IPS-15b (cell line): ENCODE measurements around the gene JAGN1.
A peak's percentile ranks its signal among the peaks of the same experiment; 100 is the strongest.

Experiments used
- H3K27me3 ChIP-seq: one replicate; pipeline ENCODE4 v1.6.1; 2013; ENCODE audit warnings: low read length; ENCODE audit not compliant: control insufficient read depth, insufficient read depth
- H3K36me3 ChIP-seq: one replicate; pipeline ENCODE4 v1.6.1; 2013; ENCODE audit warnings: low read length; ENCODE audit not compliant: control insufficient read depth, insufficient read depth
- H3K4me1 ChIP-seq: one replicate; pipeline ENCODE4 v1.6.1; 2013; ENCODE audit warnings: mild to moderate bottlenecking, low read length; ENCODE audit not compliant: control insufficient read depth, insufficient read depth
- H3K4me3 ChIP-seq: one replicate; pipeline ENCODE4 v1.5.1; 2013; ENCODE audit warnings: low read depth, low read length
- H3K9ac ChIP-seq: one replicate; pipeline ENCODE4 v1.6.1; 2013; ENCODE audit warnings: low read depth, mild to moderate bottlenecking, low read length
- H3K9me3 ChIP-seq: one replicate; pipeline ENCODE4 v1.6.1; 2013; ENCODE audit warnings: mild to moderate bottlenecking, low read length; ENCODE audit not compliant: control insufficient read depth, insufficient read depth

JAGN1 gene

GRCh38 chr3:9902372-9903237, 12.2 kb downstream of the JAGN1 start, which contains the start of gene IL17RE:
IL17RE (plus strand) TSS chr3:9902848; CDS start chr3:9902933, 85 bp downstream.
- peaks cover 9% of the 10 kb centered on the region for H3K4me1 ChIP-seq
- H3K9ac ChIP-seq, result peak within 1 kb of the TSS; percentile 37
- H3K27me3 ChIP-seq, result no peaks in the 10 kb centered on the region
- no peaks in the 10 kb centered on the region for H3K36me3 ChIP-seq
- H3K4me3 ChIP-seq, result peak within 1 kb of the TSS; percentile 26
- H3K9me3 ChIP-seq, result no peaks in the 10 kb centered on the region

DNA sequence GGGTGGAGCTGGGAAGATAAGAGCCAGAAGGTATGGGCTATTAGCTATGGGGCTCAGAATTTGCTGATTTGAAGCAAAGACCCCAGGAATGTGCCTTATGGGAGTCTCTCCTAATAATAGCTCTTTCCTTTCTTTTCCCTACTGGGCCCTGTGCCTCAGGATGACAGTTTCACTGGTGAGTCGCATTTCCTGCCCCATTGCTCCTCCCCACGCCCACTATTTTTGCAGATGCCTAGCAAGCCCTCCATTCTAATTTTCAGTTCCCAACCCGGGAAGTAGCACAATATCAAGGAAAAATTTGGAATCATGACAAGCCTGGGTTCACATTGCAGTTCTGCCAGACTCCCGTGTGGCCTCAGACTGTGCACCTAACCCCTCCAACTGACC, 12.8 kb downstream of the JAGN1 start:
- Histone ChIP-seq H3K4me1 (peaks cover 9% of the 10 kb centered on the region), H3K4me3 (peak overlapping the region; percentile 26), H3K36me3 (no peaks in the 10 kb centered on the region), H3K9me3 (no peaks in the 10 kb centered on the region), H3K27me3 (no peaks in the 10 kb centered on the region), H3K9ac (peak overlapping the region; percentile 37)

DNA sequence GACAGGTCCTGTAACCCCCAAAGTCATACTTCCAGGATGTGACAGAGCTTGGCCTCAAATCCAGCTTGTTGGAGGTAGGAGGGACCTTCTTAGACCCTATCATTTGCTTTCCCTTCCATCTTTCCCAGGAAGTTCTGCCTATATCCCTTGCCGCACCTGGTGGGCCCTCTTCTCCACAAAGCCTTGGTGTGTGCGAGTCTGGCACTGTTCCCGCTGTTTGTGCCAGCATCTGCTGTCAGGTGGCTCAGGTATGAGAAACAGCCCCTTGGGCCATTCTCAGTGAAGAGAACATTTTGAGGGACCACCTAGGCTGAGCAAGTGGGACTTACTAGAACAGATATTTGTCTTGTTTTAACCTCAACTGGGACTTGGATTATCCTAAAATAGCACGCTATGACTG, 13.5 kb downstream of the JAGN1 start:
- Histone ChIP-seq H3K9me3 (no peaks in the 10 kb centered on the region), H3K36me3 (no peaks in the 10 kb centered on the region), H3K9ac (no peak overlapping the region), H3K27me3 (no peaks in the 10 kb centered on the region), H3K4me1 (peaks cover 9% of the 10 kb centered on the region), H3K4me3 (no peak overlapping the region)

DNA sequence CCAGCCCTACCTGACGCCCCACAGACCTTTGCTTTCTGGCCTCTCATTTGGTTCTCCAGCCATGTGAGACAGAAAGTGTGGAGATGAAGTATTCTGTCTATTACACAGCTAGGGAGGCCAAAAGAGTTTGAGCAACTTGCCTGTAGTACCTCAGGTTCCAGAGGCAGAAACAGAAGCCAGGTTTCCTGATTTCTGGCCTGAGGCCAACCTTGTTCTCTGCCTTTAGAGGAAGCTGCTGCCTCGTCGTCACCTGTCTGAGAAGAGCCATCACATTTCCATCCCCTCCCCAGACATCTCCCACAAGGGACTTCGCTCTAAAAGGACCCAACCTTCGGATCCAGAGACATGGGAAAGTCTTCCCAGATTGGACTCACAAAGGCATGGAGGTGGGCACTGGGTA, 16.1 kb downstream of the JAGN1 start:
- no peak overlapping the region for H3K4me3 ChIP-seq
- no peaks in the 10 kb centered on the region for H3K27me3 ChIP-seq
- H3K9me3 ChIP-seq, result no peaks in the 10 kb centered on the region
- no peaks in the 10 kb centered on the region for H3K36me3 ChIP-seq
- H3K9ac ChIP-seq, result no peak overlapping the region
- peaks cover 9% of the 10 kb centered on the region for H3K4me1 ChIP-seq

DNA sequence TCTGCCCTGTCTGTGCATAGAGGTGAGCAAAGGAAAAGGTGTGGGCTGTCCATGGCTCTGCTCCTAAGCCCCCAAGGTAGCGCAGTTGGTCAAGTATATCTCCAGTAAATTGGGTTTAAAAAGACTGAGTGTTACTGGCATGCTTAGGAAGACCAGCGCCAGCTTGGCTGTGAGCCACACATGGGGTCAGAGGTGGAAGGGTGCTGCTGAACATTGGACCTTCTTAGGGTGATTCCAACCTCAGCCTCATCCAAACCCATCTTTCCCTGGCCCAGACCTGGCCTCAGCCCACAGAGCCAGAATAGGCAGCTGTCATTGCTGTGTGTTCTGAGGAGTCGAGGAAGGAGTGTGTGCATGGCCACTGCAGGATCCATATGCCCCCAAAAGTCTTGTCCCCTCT, 17.9 kb downstream of the JAGN1 start:
- Histone ChIP-seq H3K9ac (no peak overlapping the region), H3K36me3 (no peaks in the 10 kb centered on the region), H3K27me3 (no peaks in the 10 kb centered on the region), H3K9me3 (no peaks in the 10 kb centered on the region), H3K4me1 (no peaks in the 10 kb centered on the region), H3K4me3 (no peak overlapping the region)

DNA sequence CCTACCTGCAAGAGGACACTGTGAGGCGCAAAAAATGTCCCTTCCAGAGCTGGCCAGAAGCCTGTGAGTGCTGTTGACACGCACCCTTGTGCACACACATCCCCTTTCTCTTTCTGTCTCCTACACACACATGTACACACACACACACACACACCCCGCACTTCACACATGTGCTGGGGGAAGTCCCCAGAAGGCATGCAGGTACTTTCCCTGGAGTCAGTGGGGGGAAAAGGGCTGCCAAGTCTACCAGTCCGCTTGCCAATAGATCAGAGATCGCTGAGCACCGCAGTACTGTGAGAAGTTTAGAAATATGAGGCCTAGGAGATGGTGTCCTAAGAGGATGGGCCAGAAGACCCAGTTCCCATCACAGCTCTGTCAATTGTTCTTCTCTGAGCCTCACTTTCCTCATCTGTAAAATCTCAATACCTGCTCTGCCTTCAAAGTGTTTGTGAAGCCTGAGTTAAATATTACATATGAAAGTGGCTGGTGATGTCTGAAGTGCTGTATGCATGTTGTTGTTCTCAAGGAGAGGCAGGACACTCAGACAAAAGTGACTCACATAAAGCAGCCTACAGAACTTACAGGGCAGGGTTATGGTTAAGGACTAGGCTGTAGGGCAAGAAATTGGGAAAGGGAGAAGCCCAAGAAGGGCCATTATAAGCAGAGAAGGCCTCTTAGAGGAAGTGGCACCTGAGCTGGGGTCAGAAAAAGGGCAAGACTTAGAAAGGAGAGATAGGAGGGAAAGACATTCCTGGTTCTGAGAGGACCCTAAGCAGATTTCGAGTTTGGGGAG, 19.0 kb downstream of the JAGN1 start:
- no peak overlapping the region for H3K4me3 ChIP-seq
- H3K9me3 ChIP-seq, result no peaks in the 10 kb centered on the region
- H3K27me3 ChIP-seq, result no peaks in the 10 kb centered on the region
- H3K4me1 ChIP-seq, result no peaks in the 10 kb centered on the region
- H3K9ac ChIP-seq, result no peak overlapping the region
- no peaks in the 10 kb centered on the region for H3K36me3 ChIP-seq

- Histone ChIP-seq H3K4me3 (no peak overlapping the region), H3K9me3 (no peaks in the 10 kb centered on the region), H3K4me1 (no peaks in the 10 kb centered on the region), H3K36me3 (no peaks in the 10 kb centered on the region), H3K27me3 (peaks cover 4% of the 10 kb centered on the region), H3K9ac (no peak overlapping the region)
Measured at GRCh38 chr3:9911863-9912262, 21.5 kb downstream of the JAGN1 start.

- no peak overlapping the region for H3K9ac ChIP-seq
Measured at GRCh38 chr3:9912294-9912935, 22.0 kb downstream of the JAGN1 start.

GRCh38 chr3:9913601-9914000, 23.2 kb downstream of the JAGN1 start:
- Histone ChIP-seq H3K4me3 (no peak overlapping the region), H3K9me3 (no peaks in the 10 kb centered on the region), H3K27me3 (peaks cover 4% of the 10 kb centered on the region), H3K4me1 (no peaks in the 10 kb centered on the region), H3K36me3 (no peaks in the 10 kb centered on the region), H3K9ac (no peak overlapping the region)

More at GRCh38 chr3:9912294-9912935, 22.0 kb downstream of the JAGN1 start:
- Histone ChIP-seq H3K36me3 (no peaks in the 10 kb centered on the region), H3K4me1 (no peaks in the 10 kb centered on the region), H3K9me3 (no peaks in the 10 kb centered on the region), H3K27me3 (peaks cover 4% of the 10 kb centered on the region), H3K4me3 (no peak overlapping the region)

- Histone ChIP-seq H3K27me3 (peaks cover 4% of the 10 kb centered on the region), H3K9ac (no peak overlapping the region), H3K9me3 (no peaks in the 10 kb centered on the region), H3K4me1 (no peaks in the 10 kb centered on the region), H3K36me3 (no peaks in the 10 kb centered on the region), H3K4me3 (no peak overlapping the region)
Measured at GRCh38 chr3:9914011-9914410, 23.6 kb downstream of the JAGN1 start.

DNA sequence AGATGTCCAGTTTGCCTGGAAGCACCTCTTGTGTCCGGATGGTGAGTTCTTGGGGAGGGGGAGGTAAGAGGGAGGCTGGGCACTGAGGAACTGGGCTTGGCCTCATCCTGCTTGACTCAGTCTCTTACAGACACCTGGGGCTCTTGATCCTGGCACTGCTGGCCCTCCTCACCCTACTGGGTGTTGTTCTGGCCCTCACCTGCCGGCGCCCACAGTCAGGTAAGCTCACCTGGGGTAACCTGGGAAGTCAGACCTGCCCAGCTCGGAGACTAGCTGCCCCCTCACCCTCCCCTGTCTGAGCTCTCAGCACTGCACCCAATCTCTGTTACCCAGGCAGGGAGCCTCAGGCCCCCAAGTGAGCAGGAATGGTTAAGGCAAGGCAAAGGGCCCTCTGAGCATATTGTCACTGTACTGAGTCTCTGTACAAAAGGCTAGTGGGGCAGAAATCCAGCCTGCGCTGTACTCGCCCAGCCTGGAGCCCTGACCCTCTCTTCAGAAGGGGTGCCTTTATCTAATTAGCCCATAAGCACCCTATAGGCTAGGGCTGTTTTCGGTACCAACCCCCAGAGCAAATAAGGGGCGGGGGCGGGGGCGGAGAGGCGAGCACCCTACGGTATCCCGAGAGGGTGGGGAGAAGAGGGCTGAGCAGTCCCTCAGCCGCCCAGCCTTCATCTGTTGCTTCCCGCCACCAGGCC, 24.3 kb downstream of the JAGN1 start:
- Histone ChIP-seq H3K9me3 (no peaks in the 10 kb centered on the region), H3K9ac (no peak overlapping the region), H3K4me1 (no peaks in the 10 kb centered on the region), H3K27me3 (peaks cover 4% of the 10 kb centered on the region), H3K36me3 (no peaks in the 10 kb centered on the region), H3K4me3 (peak overlapping the region; percentile 66)
